Glomerular visceral epithelial cell (primary cell): ENCODE measurements around the gene CCL15.
"Not testable (repeated sequence)": the region's sequence is repeated elsewhere in the genome, so short reads cannot be mapped to it uniquely, and the experiment has no call there.

Source experiments
- DNase-seq: peaks from one replicate; pipeline ENCODE4 v3.0.0-alpha.2; 2016; ENCODE audit errors: extremely low spot score

CCL15 gene

GRCh38 chr17:36001110-36001771 is at the start of gene CCL15:
Gene CCL15, minus strand, starts transcription at chr17:36001553. Its CDS starts 61 bp downstream, at chr17:36001492.
- no peak for DNase-seq

GRCh38 chr17:36049643-36050042 is 48.3 kb upstream of the CCL15 start:
- DNase-seq: no peak

GRCh38 chr17:36048066-36048465 is 46.7 kb upstream of the CCL15 start:
- no peak for DNase-seq

GRCh38 chr17:36036235-36036634 is 34.9 kb upstream of the CCL15 start:
- DNase-seq: no peak

- no peak for DNase-seq
Measured at GRCh38 chr17:36034127-36034526, 32.8 kb upstream of the CCL15 start.

- DNase-seq: no peak
Measured at GRCh38 chr17:36030956-36031355, 29.6 kb upstream of the CCL15 start.

- DNase-seq: no peak
Measured at GRCh38 chr17:36027761-36028160, 26.4 kb upstream of the CCL15 start.

GRCh38 chr17:36024106-36024869 is 22.9 kb upstream of the CCL15 start:
- no peak for DNase-seq

GRCh38 chr17:36019423-36019822 is 18.1 kb upstream of the CCL15 start:
- DNase-seq: no peak

- no peak for DNase-seq
Measured at GRCh38 chr17:36017799-36018198, 16.4 kb upstream of the CCL15 start, which contains the start of gene CCL23. Gene CCL23, minus strand, starts transcription at chr17:36017972. Its CDS starts 75 bp downstream, at chr17:36017897.

- DNase-seq: no peak
Measured at GRCh38 chr17:36016555-36016954, 15.2 kb upstream of the CCL15 start.

- not testable (repeated sequence) for DNase-seq
Measured at GRCh38 chr17:36015895-36016294, 14.5 kb upstream of the CCL15 start.

- no peak for DNase-seq
Measured at GRCh38 chr17:36014946-36015345, 13.6 kb upstream of the CCL15 start.

- no peak for DNase-seq
Measured at GRCh38 chr17:36011201-36011600, 9.8 kb upstream of the CCL15 start.

GRCh38 chr17:36008998-36009665 is 7.8 kb upstream of the CCL15 start:
- no peak for DNase-seq

- no peak for DNase-seq
Measured at GRCh38 chr17:36004594-36005108, 3.3 kb upstream of the CCL15 start.

- DNase-seq: no peak
Measured at GRCh38 chr17:36002631-36003030, 1.3 kb upstream of the CCL15 start.

- DNase-seq: no peak
Measured at GRCh38 chr17:36001862-36002603, 680 bp upstream of the CCL15 start.

GRCh38 chr17:36000732-36001109 is 632 bp downstream of the CCL15 start:
- DNase-seq: no peak

- DNase-seq: no peak
Measured at GRCh38 chr17:35998756-35999155, 2.6 kb downstream of the CCL15 start.

GRCh38 chr17:35998018-35998545 is 3.3 kb downstream of the CCL15 start:
- no peak for DNase-seq

- DNase-seq: not testable (repeated sequence)
Measured at GRCh38 chr17:35995346-35995745, 6.0 kb downstream of the CCL15 start.
